ENCODE measurements around the gene TMEM187. TPM values are rescaled to one million over a fixed set of nuclear protein-coding genes. Genes with fewer than 3 reads are reported as not detected.

The TMEM187 gene
- total RNA-seq (2014; rRNA removed), result 8.9 and 9.0 TPM in 2 replicates
- 8.8 TPM for polyA plus RNA-seq (2012)

DNA sequence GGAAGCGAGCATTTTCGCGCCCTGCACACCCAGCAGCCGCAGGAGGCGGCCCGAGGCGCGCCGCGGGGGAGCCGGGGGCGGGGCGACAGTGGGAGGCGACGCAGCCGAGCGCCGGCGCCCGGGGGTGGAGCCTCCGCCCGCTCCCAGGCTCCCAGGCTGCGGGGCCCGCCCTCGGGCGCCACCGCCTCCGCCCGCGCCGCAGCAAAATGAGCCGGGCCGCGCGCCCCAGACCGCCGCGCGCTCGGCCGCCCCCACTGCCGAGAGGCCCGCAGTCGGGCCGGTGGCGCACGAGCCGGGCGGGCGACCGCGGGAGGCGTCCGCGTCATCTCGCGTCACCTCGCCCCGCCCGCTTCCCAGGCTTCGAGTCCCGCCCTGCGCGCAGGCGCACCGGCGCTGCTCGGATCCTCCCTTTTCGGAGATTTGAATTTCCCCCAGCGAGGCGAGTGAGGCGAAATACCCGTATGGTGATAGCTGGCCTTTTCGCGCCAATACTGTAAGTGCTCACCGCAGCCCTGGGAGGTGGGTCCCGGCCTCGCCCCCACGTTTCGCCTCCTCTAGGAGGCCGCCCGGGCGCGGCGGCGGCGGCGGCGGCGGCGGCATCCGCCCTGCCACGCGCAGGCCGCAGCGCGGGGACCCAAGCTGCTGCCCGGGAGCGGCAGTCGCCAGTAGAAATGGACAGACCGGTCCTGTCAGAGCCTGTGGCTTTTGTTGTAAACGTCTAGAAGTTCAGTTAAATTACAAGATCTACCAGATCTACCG lies at the start of gene TMEM187:
TMEM187 (plus strand) TSS at position 387 of the 759 bp plus-strand sequence. CDS start 9,309 bp downstream, outside the sequence.
- peak; percentile 89 for DNase-seq (ENCODE audit: low read depth)

DNA sequence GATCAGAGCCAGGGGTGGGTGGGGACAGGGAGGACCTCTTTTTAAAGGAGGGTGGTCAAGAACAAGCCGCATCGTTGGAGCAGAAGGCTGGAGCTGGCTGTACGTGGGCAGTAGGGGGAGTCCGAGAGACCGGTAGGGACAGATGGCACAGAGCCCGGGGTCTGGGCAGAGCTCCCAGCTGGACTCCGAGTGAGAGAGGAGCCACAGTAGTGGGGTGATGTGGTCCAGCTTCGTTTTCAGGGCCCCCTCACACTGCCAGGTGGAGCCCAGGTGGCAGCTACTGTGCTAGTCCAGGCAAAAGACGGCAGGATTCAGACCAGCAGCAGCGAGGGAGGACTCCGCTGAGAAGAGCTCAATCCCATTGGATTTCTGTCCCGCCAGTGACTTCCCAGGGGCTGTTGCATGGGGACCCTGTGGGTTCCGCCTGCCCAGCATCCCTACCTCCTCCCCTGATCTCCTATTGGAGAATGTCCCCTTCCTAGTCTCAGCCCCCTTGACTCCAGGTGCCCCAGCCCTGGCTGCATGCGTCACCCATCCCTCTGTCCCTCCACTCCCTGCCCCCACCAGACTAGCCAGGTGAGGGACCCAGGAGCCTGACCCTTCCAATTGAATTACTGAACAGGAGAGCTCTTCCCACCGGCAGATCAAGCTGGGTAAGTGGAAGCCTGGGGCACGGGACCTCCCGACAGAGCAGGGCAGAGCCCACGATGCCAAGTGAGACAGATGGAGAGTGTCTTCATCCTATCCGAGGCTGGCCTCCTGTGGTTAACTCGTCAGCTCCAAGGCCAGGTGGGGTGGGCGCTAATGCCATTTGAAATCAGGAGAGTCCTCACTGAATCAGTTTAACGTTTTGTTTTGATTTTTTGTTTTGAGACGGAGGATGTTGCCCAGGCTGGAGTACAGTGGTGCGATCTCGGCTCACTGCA lies 49.4 kb upstream of the TMEM187 start:
- peak; percentile 42 for DNase-seq (ENCODE audit: low read depth)

GRCh38 chrX:153924149-153924861 lies 48.2 kb upstream of the TMEM187 start:
- peak; percentile 28 for DNase-seq (ENCODE audit: low read depth)

- DNase-seq (ENCODE audit: low read depth), result no peak
Measured at GRCh38 chrX:153925387-153925738, 47.2 kb upstream of the TMEM187 start.

DNA sequence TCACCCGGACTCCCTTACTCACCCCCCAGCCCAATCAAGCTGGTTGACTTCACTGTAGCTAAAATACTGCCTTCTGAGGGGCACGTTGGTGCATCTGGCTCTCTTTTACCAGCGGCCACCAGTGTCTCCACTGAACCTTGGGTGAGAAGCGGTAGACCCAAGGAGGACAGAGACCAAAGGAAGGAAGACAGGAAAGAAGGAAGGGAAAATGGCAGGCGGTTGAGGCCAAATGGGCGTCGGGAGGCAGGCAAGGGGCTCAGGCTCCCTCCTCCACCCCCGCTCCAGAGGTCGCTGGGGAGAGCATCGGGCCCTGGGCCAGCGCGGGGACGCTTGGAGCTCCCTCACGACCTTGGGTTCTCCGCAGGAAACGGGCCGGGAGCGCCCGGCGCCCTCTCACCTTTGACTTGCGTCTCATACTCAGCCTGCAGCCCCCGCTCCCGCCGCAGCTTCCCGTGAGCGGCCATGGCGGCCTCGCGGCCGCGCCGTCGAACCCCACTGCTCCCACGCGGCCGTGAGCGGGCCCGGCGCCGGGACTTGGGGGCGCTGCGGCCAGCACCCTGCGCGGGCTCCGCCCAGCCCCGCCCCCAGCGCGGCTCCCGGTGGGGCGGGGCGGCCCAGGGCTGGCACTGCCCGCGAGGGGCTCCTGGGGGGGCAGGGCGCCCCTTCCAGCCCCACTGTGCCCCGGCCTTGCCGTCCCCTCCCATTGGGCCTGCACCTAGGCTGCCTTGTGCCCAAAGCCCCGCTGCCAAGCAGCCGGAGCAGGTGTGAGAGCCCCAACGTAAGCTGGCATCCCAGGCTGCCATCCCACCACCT lies 46.6 kb upstream of the TMEM187 start, which contains the start of gene ARHGAP4:
ARHGAP4 (minus strand) TSS at position 526 of the 813 bp plus-strand sequence; CDS start at position 464, 62 bp downstream.
- no peak for DNase-seq (ENCODE audit: low read depth)

DNA sequence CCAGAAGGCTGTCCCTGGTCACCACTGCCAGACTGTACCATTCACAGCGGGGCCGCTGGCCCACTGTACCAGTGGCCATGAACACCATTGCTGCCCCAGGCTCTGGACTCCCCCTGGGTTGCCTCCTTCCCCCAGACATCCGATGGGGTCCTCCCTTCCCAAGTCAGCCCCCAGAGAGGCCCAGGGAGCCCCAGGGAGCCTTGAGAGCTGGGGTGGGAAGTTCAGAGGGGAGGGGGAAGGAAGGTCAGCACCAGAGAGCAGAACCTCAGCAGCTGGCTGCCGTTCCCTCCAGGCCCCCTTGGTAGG lies 46.0 kb upstream of the TMEM187 start:
- DNase-seq (ENCODE audit: low read depth), result no peak

- DNase-seq (ENCODE audit: low read depth), result peak; percentile 74
Measured at GRCh38 chrX:153926858-153927671, 45.5 kb upstream of the TMEM187 start.

DNA sequence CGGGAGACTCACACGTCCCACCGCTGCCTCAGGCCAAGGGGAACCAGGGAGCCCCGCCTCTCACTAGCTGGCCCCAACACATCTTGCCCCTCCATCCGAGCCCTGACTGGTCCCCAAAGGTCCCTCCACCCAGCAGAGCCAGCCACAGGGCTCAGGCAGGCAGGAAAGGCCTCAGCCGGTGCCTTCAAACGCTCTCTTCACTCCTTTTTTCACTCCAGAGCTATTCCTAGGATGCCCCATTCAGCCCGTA lies 45.0 kb upstream of the TMEM187 start:
- no peak for DNase-seq (ENCODE audit: low read depth)

GRCh38 chrX:153927922-153928760 lies 44.4 kb upstream of the TMEM187 start:
- peak; percentile 95 for DNase-seq (ENCODE audit: low read depth)

GRCh38 chrX:153928846-153929245 lies 43.7 kb upstream of the TMEM187 start:
- no peak for DNase-seq (ENCODE audit: low read depth)

DNA sequence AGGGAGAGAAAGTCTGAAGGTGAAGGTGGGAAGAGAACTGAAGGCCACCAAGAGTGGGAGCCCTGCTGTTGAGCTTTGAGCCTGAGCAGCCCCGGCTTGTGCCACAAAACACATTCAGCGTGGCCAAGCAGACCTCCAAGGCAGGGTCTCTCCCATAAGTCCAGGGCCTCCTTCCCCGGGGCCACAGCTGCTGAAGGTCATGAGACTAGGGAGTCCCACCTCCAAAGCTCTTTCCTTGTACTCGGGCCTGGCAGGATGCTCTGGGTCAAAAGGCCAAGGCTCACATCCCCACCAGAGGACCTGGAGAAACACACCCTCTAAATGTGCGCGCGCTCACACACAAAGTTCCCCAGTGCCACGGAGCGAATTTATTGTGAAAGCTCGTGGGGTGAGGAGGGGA lies 43.0 kb upstream of the TMEM187 start:
- no peak for DNase-seq (ENCODE audit: low read depth)

DNA sequence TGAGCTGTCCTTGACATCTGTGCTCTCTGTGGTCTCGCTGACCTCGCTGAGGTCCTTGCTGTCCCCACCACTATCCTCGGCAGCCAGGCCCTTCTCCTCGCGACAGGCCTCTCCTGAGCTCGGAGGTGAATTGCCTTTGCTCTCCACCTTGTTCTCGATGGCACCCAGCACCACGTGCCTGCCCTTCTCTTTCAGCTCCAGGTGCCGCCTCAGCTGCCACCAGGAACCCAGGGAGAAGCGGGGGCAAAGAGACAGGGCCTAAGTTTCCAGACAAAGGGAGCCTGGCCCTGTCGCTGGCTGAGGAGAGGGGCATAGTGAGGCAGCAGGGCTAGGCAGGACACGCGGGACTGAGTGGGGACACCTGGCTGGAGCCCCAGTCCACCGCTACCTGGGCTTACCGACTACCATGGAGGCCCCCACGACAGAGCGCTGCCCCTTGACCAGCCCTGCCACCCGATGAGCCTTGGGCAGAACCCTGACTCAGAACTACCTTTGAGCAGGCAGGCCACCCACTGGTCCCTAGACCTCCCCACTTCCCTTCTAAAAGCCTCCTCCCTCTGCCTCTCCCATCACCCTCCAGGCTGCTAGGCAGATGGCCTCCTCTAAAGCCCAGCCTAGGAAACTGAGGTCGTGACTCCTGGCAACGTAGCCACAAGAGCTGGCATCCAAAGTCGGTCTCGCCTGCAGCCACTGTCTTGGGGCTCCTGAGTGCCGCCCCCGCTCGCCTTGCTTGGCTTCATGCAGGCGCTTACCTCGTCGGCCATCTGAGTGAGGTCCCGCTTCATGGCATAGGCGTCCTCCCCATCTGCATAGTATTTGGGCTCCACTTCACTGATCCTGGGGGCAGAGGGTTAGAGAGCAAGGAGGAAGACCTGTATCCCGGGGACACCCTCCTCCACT lies 42.3 kb upstream of the TMEM187 start:
- DNase-seq (ENCODE audit: low read depth), result no peak

GRCh38 chrX:153931151-153931550 lies 41.4 kb upstream of the TMEM187 start:
- no peak for DNase-seq (ENCODE audit: low read depth)

DNA sequence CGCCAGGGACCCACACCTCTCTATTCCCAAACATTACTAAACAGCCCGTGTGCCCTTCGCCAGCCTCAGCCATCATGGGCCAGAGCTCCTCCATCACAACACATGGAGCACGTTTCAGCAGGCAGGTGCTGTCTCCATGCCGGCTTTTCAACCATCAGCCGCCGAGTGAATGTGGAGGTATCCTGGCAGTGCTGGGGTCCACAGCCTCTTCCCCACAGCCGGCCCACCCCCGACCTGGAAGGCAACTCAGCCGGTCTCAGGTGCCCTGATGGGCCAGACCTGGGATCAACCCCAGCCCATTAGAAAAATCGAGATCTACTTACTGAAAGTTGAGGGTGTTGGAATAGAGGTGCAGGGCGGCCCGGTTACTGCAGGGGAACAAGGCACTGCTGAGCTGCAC lies 40.8 kb upstream of the TMEM187 start:
- DNase-seq (ENCODE audit: low read depth), result no peak

- DNase-seq (ENCODE audit: low read depth), result no peak
Measured at GRCh38 chrX:153932220-153932915, 40.2 kb upstream of the TMEM187 start.

GRCh38 chrX:153933748-153934147 lies 38.8 kb upstream of the TMEM187 start:
- peak; percentile 22 for DNase-seq (ENCODE audit: low read depth)

- no peak for DNase-seq (ENCODE audit: low read depth)
Measured at GRCh38 chrX:153934148-153934761, 38.3 kb upstream of the TMEM187 start.

Measured in LHCN-M2 (cell line).